ENCODE data around the gene TMEM178A. TPM values are rescaled to one million over a fixed set of nuclear protein-coding genes. Genes with fewer than 3 reads are reported as not detected.
"Not testable (repeated sequence)": the region's sequence is repeated elsewhere in the genome, so short reads cannot be mapped to it uniquely, and the experiment has no call there.

The TMEM178A gene
- total and polyA plus RNA-seq, 12 donors, result 0.35 to 46.4 (median 3.3) TPM; not detected in 1

DNA sequence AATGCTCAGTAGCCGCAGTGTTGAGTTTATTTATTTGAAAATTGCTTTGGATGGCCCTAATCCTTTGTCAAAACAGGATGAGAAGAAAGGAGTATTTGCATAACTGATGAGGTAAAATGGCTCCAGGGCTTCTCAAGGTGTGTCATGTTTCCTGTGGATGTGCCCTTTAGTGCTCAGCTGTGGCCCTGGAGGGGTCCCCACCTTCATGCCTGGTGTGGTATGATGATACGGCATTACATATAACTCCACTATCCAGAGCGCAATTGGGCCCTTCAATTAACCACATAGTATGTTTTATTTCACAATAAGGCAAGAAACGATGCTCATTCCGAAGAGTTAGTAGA lies 39.8 kb upstream of the TMEM178A start:
- Histone ChIP-seq H3K27me3 (no peaks in the 10 kb centered on the region), H3K36me3 (replicated peaks in 1 of 2) (no peaks in the 10 kb centered on the region), H3K27ac (no peak overlapping the region), H3K4me3 (no peak overlapping the region), H3K4me1 (replicated peaks in 1 of 2) (peaks cover 8 to 9% of the 10 kb centered on the region in 2 donors), H3K9me3 (replicated peaks in 1 of 3) (no peaks in the 10 kb centered on the region)
- no peak for DNase-seq
- intact Hi-C loops (cut with DNase I), result no loop called here
- 71 to 84% (median 81%) methylated on average over 5 of the region's 5 CpGs for WGBS, 4 donors
- TF ChIP-seq POLR2A (IDR thresholded peaks at IDR 0.05), result no peak
- no peak for TF ChIP-seq CTCF (IDR thresholded peaks at IDR 0.05)

DNA sequence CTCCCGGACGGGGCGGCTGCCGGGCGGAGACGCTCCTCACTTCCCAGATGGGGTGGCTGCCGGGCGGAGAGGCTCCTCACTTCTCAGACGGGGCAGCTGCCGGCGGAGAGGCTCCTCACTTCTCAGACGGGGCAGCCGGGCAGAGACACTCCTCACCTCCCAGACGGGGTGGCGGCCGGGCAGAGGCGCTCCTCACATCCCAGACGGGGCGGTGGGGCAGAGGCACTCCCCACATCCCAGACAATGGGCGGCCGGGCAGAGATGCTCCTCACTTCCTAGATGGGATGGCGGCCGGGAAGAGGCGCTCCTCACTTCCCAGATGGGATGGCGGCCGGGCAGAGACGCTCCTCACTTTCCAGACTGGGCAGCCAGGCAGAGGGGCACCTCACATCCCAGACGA lies 37.4 kb upstream of the TMEM178A start:
- H3K27me3 ChIP-seq; DNase-seq; intact Hi-C loops (cut with DNase I); H3K9me3 ChIP-seq (replicated peaks in 1 of 3); H3K36me3 ChIP-seq (replicated peaks in 1 of 2); H3K4me1 ChIP-seq (replicated peaks in 1 of 2); H3K27ac ChIP-seq; H3K4me3 ChIP-seq: not testable (repeated sequence)
- 96 to 100% (median 96%) methylated on average over 3 to 22 of the region's 28 CpGs for WGBS, 4 donors

- WGBS, 4 donors, result 90 to 96% (median 92%) methylated on average over 3 of the region's 3 CpGs
- DNase-seq, result no peak
- Histone ChIP-seq H3K27me3 (no peaks in the 10 kb centered on the region), H3K9me3 (replicated peaks in 1 of 3) (no peaks in the 10 kb centered on the region), H3K36me3 (replicated peaks in 1 of 2) (no peaks in the 10 kb centered on the region), H3K27ac (no peak overlapping the region), H3K4me1 (replicated peaks in 1 of 2) (no peaks in the 10 kb centered on the region), H3K4me3 (no peak overlapping the region)
- intact Hi-C loops (cut with DNase I), result no loop called here
- TF ChIP-seq POLR2A (IDR thresholded peaks at IDR 0.05), result no peak
- TF ChIP-seq CTCF (IDR thresholded peaks at IDR 0.05), result no peak
Observed at GRCh38 chr2:39629646-39630045, 36.1 kb upstream of the TMEM178A start.

GRCh38 chr2:39631256-39631655 lies 34.5 kb upstream of the TMEM178A start:
- H3K27ac ChIP-seq, result peak overlapping the region in 1 of 5 donors; percentile 45
- TF ChIP-seq CTCF (IDR thresholded peaks at IDR 0.05), result no peak
- TF ChIP-seq POLR2A (IDR thresholded peaks at IDR 0.05), result no peak
- no peak for DNase-seq
- no peaks in the 10 kb centered on the region for H3K36me3 ChIP-seq (replicated peaks in 1 of 2)
- no peaks in the 10 kb centered on the region for H3K9me3 ChIP-seq (replicated peaks in 1 of 3)
- intact Hi-C loops (cut with DNase I), result no loop called here
- no peaks in the 10 kb centered on the region for H3K4me1 ChIP-seq (replicated peaks in 1 of 2)
- no peak overlapping the region for H3K4me3 ChIP-seq
- 68 to 72% (median 71%) methylated on average over 3 of the region's 3 CpGs for WGBS, 4 donors
- H3K27me3 ChIP-seq, result no peaks in the 10 kb centered on the region

GRCh38 chr2:39631718-39632117 lies 34.0 kb upstream of the TMEM178A start:
- TF ChIP-seq POLR2A (IDR thresholded peaks at IDR 0.05) (no peak), CTCF (IDR thresholded peaks at IDR 0.05) (no peak)
- 18 to 51% (median 44%) methylated on average over 3 of the region's 3 CpGs for WGBS, 4 donors
- no peaks in the 10 kb centered on the region for H3K9me3 ChIP-seq (replicated peaks in 1 of 3)
- peak overlapping the region in 1 of 5 donors; percentile 45 for H3K27ac ChIP-seq
- DNase-seq, result peak in 5 of 7 donors; percentile 16 to 56 (median 22)
- H3K27me3 ChIP-seq, result no peaks in the 10 kb centered on the region
- no peaks in the 10 kb centered on the region for H3K4me1 ChIP-seq (replicated peaks in 1 of 2)
- no peak overlapping the region for H3K4me3 ChIP-seq
- no peaks in the 10 kb centered on the region for H3K36me3 ChIP-seq (replicated peaks in 1 of 2)
- intact Hi-C loops (cut with DNase I), result no loop called here
